Measurements from ENCODE around the gene USP9X. TPM values are rescaled to one million over a fixed set of nuclear protein-coding genes. Genes with fewer than 3 reads are reported as not detected.
"Not testable (repeated sequence)": the region's sequence is repeated elsewhere in the genome, so short reads cannot be mapped to it uniquely, and the experiment has no call there.

USP9X gene
- total and polyA plus RNA-seq, 2 donors = 17.9 to 32.1 TPM

DNA sequence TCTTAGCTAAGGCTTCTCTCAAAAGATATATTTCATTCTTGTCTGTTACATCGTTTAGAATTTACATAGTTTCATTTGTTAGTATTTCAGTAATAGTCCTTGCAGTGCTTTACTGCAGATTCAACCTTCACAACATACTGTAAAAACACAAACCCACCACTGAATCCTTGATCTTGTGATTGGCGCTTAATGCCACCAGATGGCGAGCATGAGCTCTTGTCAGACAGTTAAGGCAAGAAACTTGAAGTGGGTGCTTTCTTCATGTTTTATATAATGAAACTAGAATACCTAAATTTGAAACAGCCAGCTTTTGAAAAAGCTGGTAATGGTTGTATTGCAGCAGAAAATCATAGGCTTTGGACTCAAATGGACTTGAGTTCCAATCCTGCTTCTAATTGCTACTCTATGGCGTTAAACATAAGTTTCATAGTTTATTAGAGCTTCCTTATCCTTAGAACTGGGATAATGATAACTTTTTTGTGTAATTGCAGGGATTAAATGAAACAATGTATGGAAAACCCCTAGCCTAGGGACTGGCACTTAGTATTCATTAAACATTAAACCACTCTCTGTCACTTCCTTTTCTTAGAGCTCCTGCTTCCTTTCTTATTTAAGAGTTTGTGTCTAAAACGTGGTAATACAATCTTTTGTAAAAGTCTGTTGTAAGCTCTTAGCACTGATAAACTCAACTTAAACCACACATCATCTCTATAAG is 95.1 kb downstream of the USP9X start:
- H3K36me3 ChIP-seq (ENCODE audit: control insufficient read depth in 2 of 2, insufficient read depth in 2 of 2, low read length in 1 of 2) = peaks cover 3 to 17% of the 10 kb centered on the region in 2 donors
- no peaks in the 10 kb centered on the region for H3K27me3 ChIP-seq (ENCODE audit: control insufficient read depth in 2 of 2, insufficient read depth in 1 of 2, low read length in 1 of 2)
- 33% methylated on average over 5 of the region's 5 CpGs for WGBS
- peak; percentile 28 to 82 (median 52) for DNase-seq (ENCODE audit: low read depth in 6 of 9, low spot score in 9 of 9)
- no peaks in the 10 kb centered on the region for H3K9me3 ChIP-seq (ENCODE audit: control insufficient read depth in 2 of 2, insufficient read depth in 1 of 2, low read length in 1 of 2)
- H3K4me3 ChIP-seq (ENCODE audit: low read length in 2 of 2) = no peak overlapping the region
- peak overlapping the region in 1 of 2 donors; percentile 57 for H3K27ac ChIP-seq (ENCODE audit: low read depth in 1 of 2, low read length in 1 of 2)
- no peaks in the 10 kb centered on the region for H3K4me1 ChIP-seq (ENCODE audit: control insufficient read depth in 2 of 2, insufficient read depth in 2 of 2, low read length in 2 of 2)

DNA sequence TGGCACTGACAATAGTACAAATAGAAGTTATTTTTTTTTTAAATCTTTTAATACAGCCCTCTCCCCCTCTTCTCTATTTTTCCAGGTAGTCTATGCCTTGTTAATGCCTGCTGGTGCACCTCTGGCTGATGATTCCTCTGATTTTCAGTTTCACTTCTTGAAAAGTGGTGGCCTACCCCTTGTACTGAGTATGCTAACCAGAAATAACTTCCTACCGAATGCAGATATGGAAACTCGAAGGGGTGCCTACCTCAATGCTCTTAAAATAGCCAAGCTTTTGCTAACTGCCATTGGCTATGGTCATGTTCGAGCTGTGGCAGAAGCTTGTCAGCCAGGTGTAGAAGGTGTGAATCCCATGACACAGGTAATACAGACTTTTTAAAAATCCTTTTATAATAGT is 99.1 kb downstream of the USP9X start:
- Histone ChIP-seq H3K27me3 (ENCODE audit: control insufficient read depth in 2 of 2, insufficient read depth in 1 of 2, low read length in 1 of 2) (no peaks in the 10 kb centered on the region), H3K9me3 (ENCODE audit: control insufficient read depth in 2 of 2, insufficient read depth in 1 of 2, low read length in 1 of 2) (no peaks in the 10 kb centered on the region), H3K4me3 (ENCODE audit: low read length in 2 of 2) (no peak overlapping the region), H3K27ac (ENCODE audit: low read depth in 1 of 2, low read length in 1 of 2) (no peak overlapping the region), H3K36me3 (ENCODE audit: control insufficient read depth in 2 of 2, insufficient read depth in 2 of 2, low read length in 1 of 2) (peaks cover 10 to 29% of the 10 kb centered on the region in 2 donors), H3K4me1 (ENCODE audit: control insufficient read depth in 2 of 2, insufficient read depth in 2 of 2, low read length in 2 of 2) (no peaks in the 10 kb centered on the region)
- WGBS = 38% methylated on average over 3 of the region's 3 CpGs
- DNase-seq (ENCODE audit: low read depth in 6 of 9, low spot score in 9 of 9) = peak in 1 of 9 donors; percentile 5

DNA sequence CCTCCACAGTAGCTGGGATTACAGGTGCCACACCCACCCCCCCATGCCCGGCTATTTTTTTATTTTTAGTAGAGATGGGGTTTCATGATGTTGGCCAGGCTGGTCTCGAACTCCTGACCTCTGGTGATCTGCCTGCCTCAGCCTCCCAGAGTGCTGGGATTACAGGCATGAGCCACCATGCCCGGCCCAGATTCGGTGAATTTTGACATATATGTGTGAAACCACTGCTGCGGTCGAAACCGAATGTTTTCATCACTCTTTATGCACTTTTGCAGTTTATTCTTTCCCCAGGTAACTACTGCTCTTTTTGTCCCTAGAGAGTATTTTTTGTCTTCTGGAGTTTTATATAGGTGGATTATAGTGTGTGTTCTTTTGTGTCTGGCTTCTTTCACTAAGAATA is 101.7 kb downstream of the USP9X start:
- H3K9me3 ChIP-seq (ENCODE audit: control insufficient read depth in 2 of 2, insufficient read depth in 1 of 2, low read length in 1 of 2); H3K27ac ChIP-seq (ENCODE audit: low read depth in 1 of 2, low read length in 1 of 2); H3K27me3 ChIP-seq (ENCODE audit: control insufficient read depth in 2 of 2, insufficient read depth in 1 of 2, low read length in 1 of 2); H3K4me3 ChIP-seq (ENCODE audit: low read length in 2 of 2); H3K4me1 ChIP-seq (ENCODE audit: control insufficient read depth in 2 of 2, insufficient read depth in 2 of 2, low read length in 2 of 2); DNase-seq (ENCODE audit: low read depth in 6 of 9, low spot score in 9 of 9): not testable (repeated sequence)
- H3K36me3 ChIP-seq (ENCODE audit: control insufficient read depth in 2 of 2, insufficient read depth in 2 of 2, low read length in 1 of 2) = peaks cover 10 to 35% of the 10 kb centered on the region in 2 donors
- WGBS = 97% methylated on average over 7 of the region's 7 CpGs

DNA sequence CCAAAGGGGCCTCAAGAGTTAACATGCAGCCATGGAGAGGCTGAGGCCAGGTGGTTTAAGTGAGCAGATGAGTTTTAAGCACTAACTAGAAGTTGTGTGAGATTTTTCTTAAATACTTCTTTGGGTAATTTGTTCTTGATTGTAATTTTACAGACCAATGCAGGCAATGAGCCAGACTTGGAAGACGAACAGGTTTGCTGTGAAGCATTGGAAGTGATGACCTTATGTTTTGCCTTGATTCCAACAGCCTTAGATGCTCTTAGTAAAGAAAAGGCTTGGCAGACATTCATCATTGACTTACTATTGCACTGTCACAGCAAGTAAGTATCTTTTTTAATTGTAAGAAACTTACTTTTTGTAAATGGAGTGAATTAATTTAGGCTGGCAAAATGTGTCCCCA is 103.9 kb downstream of the USP9X start:
- Histone ChIP-seq H3K4me3 (ENCODE audit: low read length in 2 of 2) (no peak overlapping the region), H3K9me3 (ENCODE audit: control insufficient read depth in 2 of 2, insufficient read depth in 1 of 2, low read length in 1 of 2) (no peaks in the 10 kb centered on the region), H3K4me1 (ENCODE audit: control insufficient read depth in 2 of 2, insufficient read depth in 2 of 2, low read length in 2 of 2) (no peaks in the 10 kb centered on the region), H3K27ac (ENCODE audit: low read depth in 1 of 2, low read length in 1 of 2) (no peak overlapping the region), H3K36me3 (ENCODE audit: control insufficient read depth in 2 of 2, insufficient read depth in 2 of 2, low read length in 1 of 2) (peaks cover 10 to 35% of the 10 kb centered on the region in 2 donors), H3K27me3 (ENCODE audit: control insufficient read depth in 2 of 2, insufficient read depth in 1 of 2, low read length in 1 of 2) (no peaks in the 10 kb centered on the region)
- DNase-seq (ENCODE audit: low read depth in 6 of 9, low spot score in 9 of 9) = no peak
- WGBS = 89% methylated on average over 1 of the region's 1 CpG

DNA sequence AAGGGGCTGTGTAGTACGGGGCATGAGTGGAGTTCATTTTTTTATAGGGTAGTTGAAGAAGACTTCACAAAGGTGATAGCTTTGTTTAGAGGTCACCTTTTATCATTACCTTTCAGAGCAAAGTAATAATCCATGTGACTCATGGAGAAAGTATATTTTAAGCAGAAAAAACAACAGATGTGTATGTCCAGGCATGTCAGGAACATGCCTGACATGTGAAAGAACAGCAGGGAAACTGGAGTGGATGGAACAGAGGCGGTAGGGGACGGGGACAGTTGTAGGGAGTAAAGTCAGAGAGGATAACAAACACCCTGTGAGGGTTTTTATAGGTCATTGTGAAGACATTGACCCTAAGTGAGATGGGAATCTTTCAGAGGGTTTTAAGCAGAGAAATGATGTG is 107.6 kb downstream of the USP9X start:
- H3K9me3 ChIP-seq (ENCODE audit: control insufficient read depth in 2 of 2, insufficient read depth in 1 of 2, low read length in 1 of 2) = no peaks in the 10 kb centered on the region
- no peak overlapping the region for H3K27ac ChIP-seq (ENCODE audit: low read depth in 1 of 2, low read length in 1 of 2)
- WGBS = 99% methylated on average over 3 of the region's 3 CpGs
- H3K4me1 ChIP-seq (ENCODE audit: control insufficient read depth in 2 of 2, insufficient read depth in 2 of 2, low read length in 2 of 2) = no peaks in the 10 kb centered on the region
- no peaks in the 10 kb centered on the region for H3K27me3 ChIP-seq (ENCODE audit: control insufficient read depth in 2 of 2, insufficient read depth in 1 of 2, low read length in 1 of 2)
- H3K4me3 ChIP-seq (ENCODE audit: low read length in 2 of 2) = no peak overlapping the region
- H3K36me3 ChIP-seq (ENCODE audit: control insufficient read depth in 2 of 2, insufficient read depth in 2 of 2, low read length in 1 of 2) = peaks cover 4 to 35% of the 10 kb centered on the region in 2 donors
- no peak for DNase-seq (ENCODE audit: low read depth in 6 of 9, low spot score in 9 of 9)

DNA sequence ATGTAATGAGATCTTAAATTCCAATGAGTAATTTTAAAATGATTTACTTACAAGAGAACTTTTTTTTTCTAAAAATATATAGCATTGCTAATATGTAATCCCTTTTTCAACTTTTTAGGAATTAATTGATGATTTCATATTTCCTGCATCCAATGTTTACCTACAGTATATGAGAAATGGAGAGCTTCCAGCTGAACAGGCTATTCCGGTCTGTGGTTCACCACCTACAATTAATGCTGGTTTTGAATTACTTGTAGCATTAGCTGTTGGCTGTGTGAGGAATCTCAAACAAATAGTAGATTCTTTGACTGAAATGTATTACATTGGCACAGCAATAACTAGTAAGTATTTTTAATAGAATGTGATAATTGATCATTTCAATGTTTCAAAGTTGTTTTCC is 113.2 kb downstream of the USP9X start:
- Histone ChIP-seq H3K27ac (ENCODE audit: low read depth in 1 of 2, low read length in 1 of 2) (no peak overlapping the region), H3K4me3 (ENCODE audit: low read length in 2 of 2) (no peak overlapping the region), H3K9me3 (ENCODE audit: control insufficient read depth in 2 of 2, insufficient read depth in 1 of 2, low read length in 1 of 2) (no peaks in the 10 kb centered on the region), H3K36me3 (ENCODE audit: control insufficient read depth in 2 of 2, insufficient read depth in 2 of 2, low read length in 1 of 2) (peaks cover 7 to 36% of the 10 kb centered on the region in 2 donors), H3K27me3 (ENCODE audit: control insufficient read depth in 2 of 2, insufficient read depth in 1 of 2, low read length in 1 of 2) (no peaks in the 10 kb centered on the region), H3K4me1 (ENCODE audit: control insufficient read depth in 2 of 2, insufficient read depth in 2 of 2, low read length in 2 of 2) (no peaks in the 10 kb centered on the region)
- DNase-seq (ENCODE audit: low read depth in 6 of 9, low spot score in 9 of 9) = no peak
- WGBS = 92% methylated on average over 1 of the region's 1 CpG

DNA sequence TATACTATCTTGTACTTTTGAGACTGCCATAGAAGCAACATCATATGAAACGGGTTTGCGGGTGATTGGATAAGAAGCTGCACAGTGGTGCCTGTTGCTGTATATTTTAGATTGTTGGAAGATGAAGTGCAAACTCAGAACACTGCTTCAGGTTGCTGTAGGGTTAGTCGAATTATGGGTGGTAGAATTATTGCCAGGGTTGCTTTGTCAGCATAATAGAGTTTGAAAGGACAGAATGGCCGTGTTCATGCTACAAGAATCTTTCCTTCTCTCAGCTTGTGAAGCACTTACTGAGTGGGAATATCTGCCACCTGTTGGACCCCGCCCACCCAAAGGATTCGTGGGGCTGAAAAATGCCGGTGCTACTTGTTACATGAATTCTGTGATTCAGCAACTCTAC is 115.5 kb downstream of the USP9X start:
- no peaks in the 10 kb centered on the region for H3K9me3 ChIP-seq (ENCODE audit: control insufficient read depth in 2 of 2, insufficient read depth in 1 of 2, low read length in 1 of 2)
- no peak overlapping the region for H3K4me3 ChIP-seq (ENCODE audit: low read length in 2 of 2)
- no peaks in the 10 kb centered on the region for H3K27me3 ChIP-seq (ENCODE audit: control insufficient read depth in 2 of 2, insufficient read depth in 1 of 2, low read length in 1 of 2)
- no peak overlapping the region for H3K27ac ChIP-seq (ENCODE audit: low read depth in 1 of 2, low read length in 1 of 2)
- 99% methylated on average over 7 of the region's 7 CpGs for WGBS
- no peaks in the 10 kb centered on the region for H3K4me1 ChIP-seq (ENCODE audit: control insufficient read depth in 2 of 2, insufficient read depth in 2 of 2, low read length in 2 of 2)
- H3K36me3 ChIP-seq (ENCODE audit: control insufficient read depth in 2 of 2, insufficient read depth in 2 of 2, low read length in 1 of 2) = peaks cover 7 to 33% of the 10 kb centered on the region in 2 donors
- no peak for DNase-seq (ENCODE audit: low read depth in 6 of 9, low spot score in 9 of 9)

DNA sequence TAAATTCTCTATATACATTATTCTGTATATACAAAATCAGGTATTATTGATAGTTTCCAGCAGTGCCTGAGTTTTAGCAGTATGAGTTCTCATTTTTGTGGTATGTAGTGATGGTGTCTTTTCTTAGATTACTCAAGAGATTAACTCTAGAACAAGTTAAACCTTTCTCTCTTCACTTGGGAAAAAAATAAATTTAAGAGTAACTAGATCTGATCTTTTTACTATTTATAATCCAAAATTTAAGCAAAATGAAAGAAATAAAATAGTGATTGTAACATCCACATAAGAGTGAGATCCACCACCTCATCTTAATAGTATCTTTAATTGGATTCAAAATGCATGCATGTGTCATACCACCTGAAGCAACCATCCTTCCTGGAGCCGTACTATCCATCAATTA is 124.6 kb downstream of the USP9X start:
- H3K27me3 ChIP-seq (ENCODE audit: control insufficient read depth in 2 of 2, insufficient read depth in 1 of 2, low read length in 1 of 2) = no peaks in the 10 kb centered on the region
- 97% methylated on average over 1 of the region's 1 CpG for WGBS
- peaks cover 0 to 8% of the 10 kb centered on the region in 2 donors for H3K9me3 ChIP-seq (ENCODE audit: control insufficient read depth in 2 of 2, insufficient read depth in 1 of 2, low read length in 1 of 2)
- H3K4me3 ChIP-seq (ENCODE audit: low read length in 2 of 2) = no peak overlapping the region
- peaks cover 7 to 34% of the 10 kb centered on the region in 2 donors for H3K36me3 ChIP-seq (ENCODE audit: control insufficient read depth in 2 of 2, insufficient read depth in 2 of 2, low read length in 1 of 2)
- H3K4me1 ChIP-seq (ENCODE audit: control insufficient read depth in 2 of 2, insufficient read depth in 2 of 2, low read length in 2 of 2) = no peaks in the 10 kb centered on the region
- no peak for DNase-seq (ENCODE audit: low read depth in 6 of 9, low spot score in 9 of 9)
- no peak overlapping the region for H3K27ac ChIP-seq (ENCODE audit: low read depth in 1 of 2, low read length in 1 of 2)

DNA sequence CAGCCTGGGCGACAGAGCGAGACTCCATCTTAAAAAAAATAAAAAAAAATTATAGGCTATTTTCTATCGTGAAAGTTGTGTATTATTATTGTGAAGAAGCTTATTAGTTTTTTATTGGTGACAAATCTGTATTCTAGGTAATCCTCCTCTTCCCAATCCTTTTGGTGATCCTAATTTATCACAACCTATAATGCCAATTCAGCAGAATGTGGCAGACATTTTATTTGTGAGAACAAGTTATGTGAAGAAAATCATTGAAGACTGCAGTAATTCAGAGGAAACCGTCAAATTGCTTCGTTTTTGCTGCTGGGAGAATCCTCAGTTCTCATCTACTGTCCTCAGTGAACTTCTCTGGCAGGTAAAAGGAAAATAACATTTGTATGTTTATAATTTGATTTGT is 139.4 kb downstream of the USP9X start:
- H3K27ac ChIP-seq (ENCODE audit: low read depth in 1 of 2, low read length in 1 of 2) = no peak overlapping the region
- H3K4me1 ChIP-seq (ENCODE audit: control insufficient read depth in 2 of 2, insufficient read depth in 2 of 2, low read length in 2 of 2) = no peaks in the 10 kb centered on the region
- peaks cover 8 to 35% of the 10 kb centered on the region in 2 donors for H3K36me3 ChIP-seq (ENCODE audit: control insufficient read depth in 2 of 2, insufficient read depth in 2 of 2, low read length in 1 of 2)
- H3K9me3 ChIP-seq (ENCODE audit: control insufficient read depth in 2 of 2, insufficient read depth in 1 of 2, low read length in 1 of 2) = no peaks in the 10 kb centered on the region
- no peaks in the 10 kb centered on the region for H3K27me3 ChIP-seq (ENCODE audit: control insufficient read depth in 2 of 2, insufficient read depth in 1 of 2, low read length in 1 of 2)
- WGBS = 78% methylated on average over 5 of the region's 5 CpGs
- H3K4me3 ChIP-seq (ENCODE audit: low read length in 2 of 2) = no peak overlapping the region
- no peak for DNase-seq (ENCODE audit: low read depth in 6 of 9, low spot score in 9 of 9)

All from thymus (tissue), 11 donors.